Activated CD4-positive, alpha-beta T cell treated with anti-CD3 and anti-CD28 coated beads, Interleukin-2, amount 10 ng/mL, durations not matched to agents 7 days and 5 days (primary cell): ENCODE results near the gene ZNF692. TPM values are rescaled to one million over a fixed set of nuclear protein-coding genes. Genes with fewer than 3 reads are reported as not detected.
"Not testable (repeated sequence)": the region's sequence is repeated elsewhere in the genome, so short reads cannot be mapped to it uniquely, and the experiment has no call there.

Source experiments
- CTCF ChIA-PET: fragments of 350-600 bp; sonication (Branson Sonifier 250); formaldehyde crosslinking; loops from one replicate; lab custom pipeline; 2021; ENCODE audit warnings: antibody characterized with exemption; lab: Charles Lee
- POLR2A ChIA-PET: fragments of 350-600 bp; sonication (Branson Sonifier 250); formaldehyde crosslinking; loops from one replicate; lab custom pipeline; 2021; ENCODE audit warnings: antibody characterized with exemption; lab: Charles Lee
- DNase-seq: peaks from one replicate; pipeline ENCODE4 v3.0.0-alpha.2; 2020
- H3K27ac Mint-ChIP-seq: one replicate; pipeline ENCODE4 v1.8.0; 2021; ENCODE audit warnings: mild to moderate bottlenecking, moderate library complexity, mixed read lengths
- H3K27me3 Mint-ChIP-seq: one replicate; pipeline ENCODE4 v1.8.0; 2021; ENCODE audit warnings: mixed read lengths
- H3K36me3 Mint-ChIP-seq: one replicate; pipeline ENCODE4 v1.8.0; 2021; ENCODE audit warnings: low read depth, mixed read lengths
- H3K4me1 Mint-ChIP-seq: one replicate; pipeline ENCODE4 v1.8.0; 2021; ENCODE audit warnings: mixed read lengths
- H3K4me3 Mint-ChIP-seq: one replicate; pipeline ENCODE4 v1.8.0; 2021; ENCODE audit warnings: mild to moderate bottlenecking, moderate library complexity, mixed read lengths
- H3K9me3 Mint-ChIP-seq: one replicate; pipeline ENCODE4 v1.8.0; 2021; ENCODE audit warnings: mixed read lengths
- microRNA-seq: library from miRNA; unstranded; fragments of <30 nt; microRNA quantifications from one replicate; pipeline ENCODE4 v1.2.0, GENCODE V29; 2021; ENCODE audit warnings: borderline microRNAs expressed, borderline replicate concordance
- total RNA-seq, 2 experiments: library from RNA; stranded (reverse); gene quantifications; one replicate each; pipeline ENCODE4 v1.2.3, GENCODE V29; 2021

The ZNF692 gene
- total RNA-seq, 2 experiments from 2014 or later = 55.5 to 57.6 TPM

- H3K27ac Mint-ChIP-seq = no peak overlapping the region
- H3K4me3 Mint-ChIP-seq = no peak overlapping the region
- POLR2A ChIA-PET = no interaction called here
- peaks cover 10% of the 10 kb centered on the region for H3K4me1 Mint-ChIP-seq
- no peaks in the 10 kb centered on the region for H3K9me3 Mint-ChIP-seq
- CTCF ChIA-PET = no interaction called here
- H3K36me3 Mint-ChIP-seq = peaks cover 20% of the 10 kb centered on the region
- H3K27me3 Mint-ChIP-seq = no peaks in the 10 kb centered on the region
- no peak for DNase-seq
These were observed 50.0 kb downstream of the ZNF692 start for GRCh38 chr1:248808876-248809275.

DNA sequence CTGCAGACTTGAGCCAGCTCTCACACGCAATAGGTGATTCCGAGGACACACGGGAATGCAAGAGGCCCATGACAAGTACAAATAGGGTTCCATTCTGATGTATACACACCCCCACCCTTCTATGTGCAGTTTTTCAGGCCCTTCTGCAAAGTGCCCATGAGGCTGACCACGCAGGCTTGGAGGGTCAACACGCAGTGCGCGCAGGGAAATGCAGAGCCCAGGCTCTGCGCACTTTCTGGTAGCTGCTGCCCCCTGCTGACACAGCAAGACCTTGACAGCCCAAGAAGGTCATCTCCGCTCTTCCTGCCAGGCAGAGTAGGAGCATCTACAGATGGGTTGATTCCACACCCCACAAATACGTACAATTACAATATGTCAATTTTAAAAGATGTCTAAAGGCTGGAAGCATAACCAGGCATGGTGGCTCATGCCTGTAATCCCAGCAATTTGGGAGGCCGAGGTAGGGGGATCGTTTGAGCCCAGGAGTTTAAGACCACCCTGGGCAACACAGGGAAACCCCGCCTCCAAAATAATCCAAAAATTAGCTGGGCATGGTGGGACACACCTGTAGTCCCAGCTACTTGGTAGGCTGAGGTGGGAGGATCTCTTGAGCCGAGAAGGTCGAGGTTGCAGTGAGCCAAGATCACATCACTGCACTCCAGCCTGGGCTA is 51.7 kb downstream of the ZNF692 start:
- Mint-ChIP-seq H3K4me3 (no peak overlapping the region), H3K36me3 (peaks cover 6% of the 10 kb centered on the region), H3K9me3 (no peaks in the 10 kb centered on the region), H3K4me1 (peaks cover 8% of the 10 kb centered on the region), H3K27me3 (no peaks in the 10 kb centered on the region), H3K27ac (no peak overlapping the region)
- CTCF ChIA-PET = interaction anchor here (0.8 to 1.5 kb wide), 8 partner anchors 9 to 102 kb away, joined by 3 to 5 read pairs (median 4); partner anchors contain the start of gene SH3BP5L
- POLR2A ChIA-PET = no interaction called here
- DNase-seq = peak; percentile 68

DNA sequence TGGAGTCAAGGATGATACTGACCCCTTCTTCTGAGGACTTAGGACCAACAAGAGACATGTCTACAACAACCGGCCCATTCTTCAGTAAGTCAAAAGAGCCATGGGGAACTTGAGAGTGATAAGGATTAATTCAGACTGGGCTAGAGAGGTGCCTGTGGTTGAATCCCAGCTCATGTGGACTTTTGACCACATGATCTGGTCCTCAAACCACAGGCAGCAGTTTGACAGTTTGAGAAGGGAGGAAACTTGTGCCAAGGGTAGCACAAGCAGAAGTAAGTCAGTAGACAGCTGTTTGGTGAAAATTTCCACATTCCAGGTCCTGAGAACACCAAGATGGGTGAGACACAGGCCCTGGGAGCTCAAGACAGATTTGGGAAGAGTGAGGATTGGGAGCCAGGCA is 53.0 kb downstream of the ZNF692 start:
- H3K4me1 Mint-ChIP-seq = peaks cover 8% of the 10 kb centered on the region
- ChIA-PET CTCF (interaction anchor here (1.2 to 1.9 kb wide), 4 partner anchors 8 to 17 kb away, joined by 3 to 5 read pairs (median 4); no protein-coding TSS in a partner anchor), POLR2A (no interaction called here)
- no peak overlapping the region for H3K4me3 Mint-ChIP-seq
- no peaks in the 10 kb centered on the region for H3K36me3 Mint-ChIP-seq
- no peaks in the 10 kb centered on the region for H3K9me3 Mint-ChIP-seq
- peaks cover 2% of the 10 kb centered on the region for H3K27me3 Mint-ChIP-seq
- H3K27ac Mint-ChIP-seq = no peak overlapping the region
- DNase-seq = no peak

GRCh38 chr1:248804771-248805681 is 53.9 kb downstream of the ZNF692 start:
- ChIA-PET CTCF (interaction anchor here (1.3 to 1.9 kb wide), 2 partner anchors 9 to 15 kb away, joined by 3 to 5 read pairs; no protein-coding TSS in a partner anchor), POLR2A (interaction anchor here (0.5 kb wide), 1 partner anchor 34 kb away, joined by 3 read pairs; no protein-coding TSS in a partner anchor)
- no peak overlapping the region for H3K27ac Mint-ChIP-seq
- no peak overlapping the region for H3K4me3 Mint-ChIP-seq
- peaks cover 4% of the 10 kb centered on the region for H3K27me3 Mint-ChIP-seq
- H3K9me3 Mint-ChIP-seq = no peaks in the 10 kb centered on the region
- H3K4me1 Mint-ChIP-seq = peaks cover 8% of the 10 kb centered on the region
- DNase-seq = no peak
- H3K36me3 Mint-ChIP-seq = no peaks in the 10 kb centered on the region

GRCh38 chr1:248803501-248803900 is 55.4 kb downstream of the ZNF692 start:
- H3K9me3 Mint-ChIP-seq, H3K4me3 Mint-ChIP-seq, H3K36me3 Mint-ChIP-seq, H3K27ac Mint-ChIP-seq, H3K4me1 Mint-ChIP-seq, POLR2A ChIA-PET, DNase-seq, CTCF ChIA-PET: not testable (repeated sequence)
- H3K27me3 Mint-ChIP-seq = peaks cover 14% of the 10 kb centered on the region

DNA sequence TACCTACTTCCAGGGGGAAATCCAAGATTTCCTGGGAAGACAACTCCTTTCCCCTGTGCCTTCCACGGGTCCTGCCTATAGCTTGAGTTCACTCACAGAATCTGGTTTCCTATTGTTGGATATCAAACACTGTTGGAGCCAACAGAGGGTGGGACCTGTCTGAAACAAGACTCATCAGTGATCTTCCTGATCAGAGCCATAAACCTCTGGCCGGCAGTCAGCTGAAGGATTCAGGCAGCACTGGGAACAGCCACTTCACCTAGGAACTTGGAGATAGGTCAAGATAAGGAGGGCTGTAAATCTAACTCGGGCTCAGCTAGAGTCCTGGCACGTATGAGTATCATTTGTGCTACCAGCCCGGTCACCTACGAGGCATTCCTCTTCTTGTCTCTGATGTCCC is 56.4 kb downstream of the ZNF692 start:
- no peak for DNase-seq
- Mint-ChIP-seq H3K27me3 (peaks cover 22% of the 10 kb centered on the region), H3K4me1 (peaks cover 8% of the 10 kb centered on the region), H3K9me3 (no peaks in the 10 kb centered on the region), H3K27ac (no peak overlapping the region), H3K36me3 (no peaks in the 10 kb centered on the region), H3K4me3 (no peak overlapping the region)
- ChIA-PET POLR2A (no interaction called here), CTCF (no interaction called here)

DNA sequence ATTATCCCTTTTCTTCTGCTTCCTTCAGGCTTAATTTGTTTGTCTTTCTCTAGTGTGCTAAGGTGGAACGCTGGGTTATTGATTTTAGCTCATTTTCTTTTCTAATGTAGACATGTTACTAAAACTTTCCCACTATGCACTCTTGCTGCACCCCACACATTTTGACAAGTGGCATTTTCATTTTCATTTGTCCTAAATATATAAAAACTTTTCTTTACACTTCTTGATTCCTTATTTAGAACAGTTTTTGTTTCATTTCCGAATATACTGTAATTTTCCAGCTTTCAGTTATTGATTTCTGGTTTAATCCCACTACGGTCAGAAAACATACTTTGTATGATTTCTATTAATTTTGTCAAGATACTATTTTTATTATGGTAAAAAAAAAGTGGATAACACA is 58.4 kb downstream of the ZNF692 start:
- Mint-ChIP-seq H3K4me3 (no peak overlapping the region), H3K36me3 (no peaks in the 10 kb centered on the region), H3K4me1 (peaks cover 8% of the 10 kb centered on the region), H3K9me3 (peaks cover 1% of the 10 kb centered on the region), H3K27ac (no peak overlapping the region), H3K27me3 (peaks cover 32% of the 10 kb centered on the region)
- CTCF ChIA-PET = no interaction called here
- no peak for DNase-seq
- POLR2A ChIA-PET = no interaction called here

Small RNA genes within 50 kb of the gene (microRNA-seq; reads per million reads assigned to microRNA genes)
- gene MIR3124 = 0.63 reads per million

Other genes starting within 250 kb of the ZNF692 start
- not detected for gene OR2T11, start 224.0 kb downstream of the ZNF692 start, total RNA-seq
- not detected for gene OR2T35, start 213.8 kb downstream of the ZNF692 start, total RNA-seq
- gene OR2T27, start 203.6 kb downstream of the ZNF692 start, total RNA-seq = not detected
- not detected for gene OR14I1, start 156.3 kb downstream of the ZNF692 start, total RNA-seq
- not detected for gene LYPD8, start 103.3 kb downstream of the ZNF692 start, total RNA-seq
- gene SH3BP5L, start 33.2 kb downstream of the ZNF692 start, total RNA-seq = 10 to 100 TPM; 29.7 to 32.7 TPM
- gene ZNF672, start 20.9 kb downstream of the ZNF692 start, total RNA-seq = 10 to 100 TPM; 46.5 to 56.9 TPM
- gene PGBD2, start 47.1 kb upstream of the ZNF692 start, total RNA-seq = 1 to 10 TPM; 4.1 to 5.1 TPM